Measurements from ENCODE around the gene RNF111.

GRCh38 chr15:58967479-58967878 lies 20.0 kb upstream of the RNF111 start:
- TF ChIP-seq CTCF (optimal IDR thresholded peaks at IDR 0.05 in 1 of 3, IDR thresholded peaks at IDR 0.05 in 1 of 3, conservative IDR thresholded peaks at IDR 0.05 in 1 of 3; ENCODE audit: extremely low read depth in 1 of 3, insufficient read depth in 2 of 3, low read length in 3 of 3), result no peak
- no peak for TF ChIP-seq EZH2 (IDR thresholded peaks at IDR 0.05; ENCODE audit: low read length)
